Endodermal cell (in vitro differentiated cells): ENCODE results near the gene DLK1. TPM values are rescaled to one million over a fixed set of nuclear protein-coding genes. Genes with fewer than 3 reads are reported as not detected.

Source experiments
- DNase-seq: peaks from one replicate; pipeline ENCODE4 v3.0.0-alpha.2; 2017
- H3K27ac ChIP-seq: 2 replicates; pipeline ENCODE4 v1.5.1; 2013; ENCODE audit warnings: mild to moderate bottlenecking, low read depth, low read length, moderate library complexity
- H3K27me3 ChIP-seq: 2 replicates; pipeline ENCODE4 v1.6.1; 2013; ENCODE audit warnings: mild to moderate bottlenecking, low read length, moderate library complexity; ENCODE audit not compliant: insufficient read depth, control insufficient read depth, poor library complexity, severe bottlenecking
- H3K36me3 ChIP-seq: 2 replicates; pipeline ENCODE4 v1.7.0; 2013; ENCODE audit warnings: mild to moderate bottlenecking, low read length, moderate library complexity; ENCODE audit not compliant: control insufficient read depth, insufficient read depth
- H3K4me1 ChIP-seq: one replicate; pipeline ENCODE4 v1.7.0; 2013; ENCODE audit warnings: low read length; ENCODE audit not compliant: control insufficient read depth, insufficient read depth
- H3K4me3 ChIP-seq: 2 replicates; pipeline ENCODE4 v1.5.1; 2013; ENCODE audit warnings: mild to moderate bottlenecking, low read length, moderate library complexity
- H3K9ac ChIP-seq: 2 replicates; pipeline ENCODE4 v1.6.1; 2013; ENCODE audit warnings: mild to moderate bottlenecking, low read length, moderate library complexity; ENCODE audit not compliant: poor library complexity, severe bottlenecking; ENCODE audit errors: extremely low read depth
- H3K9me3 ChIP-seq: 2 replicates; pipeline ENCODE4 v1.6.1; 2013; ENCODE audit warnings: mild to moderate bottlenecking, low read length, moderate library complexity; ENCODE audit not compliant: control insufficient read depth
- H3K27ac Mint-ChIP-seq: 2 replicates; pipeline ENCODE4 v1.8.0; 2020; ENCODE audit warnings: mixed read lengths
- H3K27me3 Mint-ChIP-seq: 2 replicates; pipeline ENCODE4 v1.8.0; 2021; ENCODE audit warnings: mild to moderate bottlenecking, mixed read lengths; ENCODE audit not compliant: insufficient read depth
- H3K36me3 Mint-ChIP-seq: 2 replicates; pipeline ENCODE4 v1.8.0; 2020; ENCODE audit warnings: low read depth, mixed read lengths
- H3K4me1 Mint-ChIP-seq: 2 replicates; pipeline ENCODE4 v1.8.0; 2020; ENCODE audit warnings: mixed read lengths
- H3K4me3 Mint-ChIP-seq: 2 replicates; pipeline ENCODE4 v1.8.0; 2020; ENCODE audit warnings: mild to moderate bottlenecking, moderate library complexity, mixed read lengths
- H3K9me3 Mint-ChIP-seq: 2 replicates; pipeline ENCODE4 v1.8.0; 2020; ENCODE audit warnings: mild to moderate bottlenecking, mixed read lengths
- CTCF ChIP-seq: fragments of 200-600 bp; sonication (generic); conservative IDR thresholded peaks from 2 replicates; pipeline ENCODE4 v1.5.0; 2021; ENCODE audit warnings: antibody characterized with exemption, mild to moderate bottlenecking
- WGBS, 2 experiments: methylation state at CpG; one replicate each; pipeline versions ENCODE4 v1.1.5 to v1.1.7; 2013; ENCODE audit warnings: missing lambda C conversion rate in 2 of 2, mixed read lengths in 1 of 2; ENCODE audit not compliant: insufficient coverage in 1 of 2, insufficient read length in 1 of 2; 5-methylcytosine and 5-hydroxymethylcytosine counted together
- total RNA-seq, 2 donors: library from RNA; stranded (reverse); fragmentation: NEBNext Ultra II Directional in 1 of 2; extraction: Animal tissue kit (Norgen Biotek cat#: 25700) in 1 of 2; gene quantifications; 2 replicates in 1 of 2; 3 replicates in 1 of 2; pipeline ENCODE4 v1.2.1, GENCODE V29; 2021

DLK1 gene
- total RNA-seq, 2 donors from 2014 or later, result 78.3 to 117 TPM

GRCh38 chr14:100686858-100687257, 39.8 kb upstream of the DLK1 start:
- Histone ChIP-seq H3K4me1 (no peaks in the 10 kb centered on the region), H3K27ac (peak overlapping the region; percentile 51), H3K9ac (no peak overlapping the region), H3K9me3 (no peaks in the 10 kb centered on the region), H3K4me3 (no peak overlapping the region), H3K36me3 (no peaks in the 10 kb centered on the region), H3K27me3 (no peaks in the 10 kb centered on the region)
- TF ChIP-seq CTCF, result no peak
- WGBS, 2 experiments, result 40 to 71% methylated on average over 1 to 4 of the region's 4 CpGs
- Mint-ChIP-seq H3K4me3 (no peak overlapping the region), H3K27ac (no peak overlapping the region), H3K36me3 (no peaks in the 10 kb centered on the region), H3K27me3 (peaks cover 2% of the 10 kb centered on the region), H3K4me1 (peaks cover 4% of the 10 kb centered on the region), H3K9me3 (peaks cover 2% of the 10 kb centered on the region)
- DNase-seq, result no peak

- Mint-ChIP-seq H3K4me1 (peaks cover 4% of the 10 kb centered on the region), H3K27me3 (peaks cover 2% of the 10 kb centered on the region), H3K4me3 (no peak overlapping the region), H3K9me3 (peaks cover 2% of the 10 kb centered on the region), H3K36me3 (no peaks in the 10 kb centered on the region), H3K27ac (no peak overlapping the region)
- Histone ChIP-seq H3K27me3 (no peaks in the 10 kb centered on the region), H3K9ac (no peak overlapping the region), H3K36me3 (no peaks in the 10 kb centered on the region), H3K27ac (peak overlapping the region; percentile 7), H3K4me3 (no peak overlapping the region), H3K4me1 (no peaks in the 10 kb centered on the region), H3K9me3 (no peaks in the 10 kb centered on the region)
- DNase-seq, result no peak
- WGBS, 2 experiments, result 95 to 97% methylated on average over 9 to 12 of the region's 12 CpGs
- no peak for TF ChIP-seq CTCF
Measured at GRCh38 chr14:100687386-100687785, 39.3 kb upstream of the DLK1 start.

- Mint-ChIP-seq H3K4me3 (no peak overlapping the region), H3K9me3 (peaks cover 2% of the 10 kb centered on the region), H3K27me3 (peaks cover 4% of the 10 kb centered on the region), H3K4me1 (peaks cover 7% of the 10 kb centered on the region), H3K36me3 (no peaks in the 10 kb centered on the region), H3K27ac (no peak overlapping the region)
- Histone ChIP-seq H3K9ac (no peak overlapping the region), H3K27me3 (no peaks in the 10 kb centered on the region), H3K27ac (no peak overlapping the region), H3K4me1 (no peaks in the 10 kb centered on the region), H3K9me3 (no peaks in the 10 kb centered on the region), H3K36me3 (no peaks in the 10 kb centered on the region), H3K4me3 (no peak overlapping the region)
- TF ChIP-seq CTCF, result no peak
- 79 to 91% methylated on average over 4 to 10 of the region's 10 CpGs for WGBS, 2 experiments
- no peak for DNase-seq
Measured at GRCh38 chr14:100688051-100688450, 38.6 kb upstream of the DLK1 start.
